HG03442 (cell line): ENCODE data around the gene CYP2C18.
"Not testable (repeated sequence)": the region's sequence is repeated elsewhere in the genome, so short reads cannot be mapped to it uniquely, and the experiment has no call there.

Experiments
- ATAC-seq: cut with Tn5 transposase; IDR thresholded peaks from one replicate; pipeline ENCODE4 v1.9.1; 2021; ENCODE audit warnings: mild to moderate bottlenecking, moderate library complexity; ENCODE audit not compliant: unreplicated experiment

Gene CYP2C18

DNA sequence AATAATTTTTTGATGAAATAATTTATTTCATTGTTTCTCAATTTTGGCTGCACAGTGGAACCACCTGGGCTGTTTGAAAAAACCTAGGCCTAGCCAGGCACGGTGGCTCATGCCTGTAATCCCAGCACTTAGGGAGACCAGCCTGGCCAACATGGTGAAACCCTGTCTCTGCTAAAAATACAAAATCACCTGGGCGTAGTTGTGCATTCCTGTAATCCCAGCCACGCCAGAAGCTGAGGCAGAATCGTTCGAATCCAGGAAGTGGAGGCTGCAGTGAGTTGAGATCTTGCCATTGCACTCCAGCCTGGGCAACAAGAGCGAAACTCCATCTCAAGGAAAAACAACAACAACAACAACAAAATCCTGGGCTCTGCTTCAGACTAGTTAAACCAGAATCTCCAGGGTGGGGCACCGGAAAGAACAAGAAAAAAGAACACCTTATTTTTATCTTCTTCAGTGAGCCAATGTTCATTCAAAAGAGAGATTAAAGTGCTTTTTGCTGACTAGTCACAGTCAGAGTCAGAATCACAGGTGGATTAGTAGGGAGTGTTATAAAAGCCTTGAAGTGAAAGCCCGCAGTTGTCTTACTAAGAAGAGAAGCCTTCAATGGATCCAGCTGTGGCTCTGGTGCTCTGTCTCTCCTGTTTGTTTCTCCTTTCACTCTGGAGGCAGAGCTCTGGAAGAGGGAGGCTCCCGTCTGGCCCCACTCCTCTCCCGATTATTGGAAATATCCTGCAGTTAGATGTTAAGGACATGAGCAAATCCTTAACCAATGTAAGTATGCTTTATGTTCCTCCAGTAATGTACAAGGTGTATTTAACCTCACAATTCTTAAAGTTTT is at the start of gene CYP2C18:
CYP2C18 (plus strand) TSS at position 516 of the 841 bp plus-strand sequence; CDS start at position 607, 91 bp downstream.
- ATAC-seq: no peak

DNA sequence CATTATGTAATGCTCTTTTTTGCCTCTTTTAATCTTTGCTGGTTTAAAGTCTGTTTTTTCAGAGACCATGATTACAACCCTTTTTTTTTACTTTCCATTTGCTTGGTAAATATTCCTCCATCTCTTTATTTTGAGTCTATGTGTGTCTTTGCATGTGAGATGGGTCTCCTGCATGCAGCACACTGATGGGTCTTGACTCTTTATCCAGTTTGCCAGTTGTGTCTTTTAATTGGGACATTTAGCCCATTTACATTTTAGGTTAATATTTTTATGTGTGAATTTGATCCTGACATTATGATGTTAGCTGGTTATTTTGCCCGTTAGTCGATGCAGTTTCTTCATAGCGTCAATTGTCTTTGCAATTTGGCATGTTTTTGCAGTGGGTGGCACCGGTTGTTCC is 45.4 kb upstream of the CYP2C18 start:
- ATAC-seq: not testable (repeated sequence)

DNA sequence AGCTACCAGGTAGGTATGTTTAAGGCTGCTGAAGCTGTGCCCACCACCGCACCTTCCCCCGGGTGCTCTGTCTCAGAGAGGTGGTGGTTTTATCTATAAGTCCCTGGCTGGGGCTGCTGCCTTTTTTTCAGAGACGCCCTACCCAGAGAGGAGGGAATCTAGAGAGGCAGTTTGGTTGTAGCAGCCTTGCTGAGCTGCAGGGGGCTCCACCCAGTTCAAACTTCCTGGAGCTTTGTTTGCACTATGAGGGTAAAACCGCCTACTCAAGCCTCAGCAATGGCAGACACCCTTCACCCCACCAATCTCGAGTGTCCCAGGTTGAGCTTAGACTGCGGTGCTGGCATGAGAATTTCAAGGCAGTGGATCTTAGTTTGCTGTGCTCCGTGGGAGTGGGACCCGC is 43.6 kb upstream of the CYP2C18 start:
- no peak for ATAC-seq

DNA sequence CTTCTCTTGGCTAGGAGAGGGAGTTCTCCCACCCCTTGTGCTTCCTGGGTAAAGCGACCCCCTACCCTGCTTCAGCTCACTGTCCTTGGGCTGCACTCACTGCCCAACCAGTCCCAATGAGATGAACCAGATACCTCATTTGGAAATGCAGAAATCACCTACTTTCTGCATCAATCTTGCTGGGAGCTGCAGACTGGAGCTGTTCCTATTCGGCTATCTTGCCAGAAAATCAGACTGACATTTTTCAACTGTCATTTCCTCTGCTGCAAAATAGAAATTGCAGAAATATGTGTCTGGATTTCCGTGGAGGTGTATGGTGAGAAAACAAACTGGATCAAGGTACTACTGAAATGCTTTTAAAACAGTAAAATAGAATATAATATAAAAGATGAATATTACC is 43.0 kb upstream of the CYP2C18 start:
- ATAC-seq: no peak

- no peak for ATAC-seq
These were observed 42.0 kb upstream of the CYP2C18 start for GRCh38 chr10:94641480-94641879.

GRCh38 chr10:94644352-94644751 is 39.2 kb upstream of the CYP2C18 start:
- ATAC-seq: no peak

- no peak for ATAC-seq
These were observed 38.2 kb upstream of the CYP2C18 start for GRCh38 chr10:94645285-94645684.

DNA sequence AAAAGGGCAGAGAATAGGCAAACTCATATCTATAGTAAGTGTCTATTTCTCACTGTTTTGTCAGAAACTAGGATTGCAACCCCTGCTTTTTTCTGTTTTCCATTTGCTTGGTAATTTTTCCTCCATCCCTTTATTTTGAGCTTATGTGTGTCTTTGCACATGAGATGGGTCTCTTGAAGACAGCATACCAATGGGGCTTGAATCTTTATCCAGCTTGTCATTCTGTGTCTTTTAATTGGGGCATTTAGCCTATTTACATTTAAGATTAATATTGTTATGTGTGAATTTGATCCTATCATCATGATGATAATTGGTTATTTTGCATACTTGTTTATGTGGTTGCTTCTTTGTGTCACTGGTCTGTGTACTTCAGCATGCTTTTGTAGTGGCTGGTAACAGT is 28.3 kb upstream of the CYP2C18 start:
- ATAC-seq: not testable (repeated sequence)

- not testable (repeated sequence) for ATAC-seq
These were observed 20.5 kb upstream of the CYP2C18 start for GRCh38 chr10:94663061-94663460.

- ATAC-seq: no peak
These were observed 17.0 kb upstream of the CYP2C18 start for GRCh38 chr10:94666391-94667102.

GRCh38 chr10:94673614-94674321 is 9.8 kb upstream of the CYP2C18 start:
- ATAC-seq: no peak

DNA sequence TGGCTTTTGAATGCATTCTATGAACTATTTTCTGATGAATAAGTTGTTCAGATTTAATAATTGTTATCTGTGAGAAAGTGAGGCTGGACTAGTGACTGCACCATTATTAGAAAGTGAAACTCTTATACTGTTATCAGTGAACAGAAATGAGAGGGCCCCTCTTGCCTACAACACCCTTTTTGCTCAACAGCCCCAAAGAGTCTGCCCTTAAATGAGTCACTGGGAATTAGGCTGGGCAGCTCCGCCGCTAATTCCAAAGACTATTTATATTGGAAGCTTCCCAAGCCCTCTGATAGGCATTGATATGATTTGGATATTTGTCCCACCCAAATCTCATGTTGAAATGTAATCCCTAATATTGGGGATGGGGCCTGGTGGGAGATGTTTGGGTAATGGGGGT is 7.0 kb upstream of the CYP2C18 start:
- ATAC-seq: no peak

DNA sequence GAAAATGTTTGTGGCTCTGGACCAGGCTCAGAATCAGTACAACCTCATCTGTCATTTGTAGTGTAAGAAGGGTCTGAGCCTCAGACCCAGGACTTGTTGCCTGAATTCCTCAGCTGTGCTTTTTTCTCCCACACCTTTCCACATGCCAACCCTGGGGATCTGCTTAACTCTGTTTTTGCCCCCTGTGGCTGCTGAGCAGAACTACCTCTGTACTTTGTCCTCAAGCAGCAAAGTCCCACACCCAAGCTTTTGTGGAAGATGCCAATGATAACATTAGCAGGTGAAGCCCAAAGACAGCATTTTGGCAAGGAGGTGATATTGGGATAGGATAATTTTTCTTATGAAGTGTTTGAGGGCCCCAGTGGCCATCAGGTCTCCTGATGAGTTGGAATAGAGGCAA is 5.8 kb upstream of the CYP2C18 start:
- no peak for ATAC-seq

- no peak for ATAC-seq
These were observed 5.1 kb upstream of the CYP2C18 start for GRCh38 chr10:94678475-94678874.

GRCh38 chr10:94680544-94680943 is 3.0 kb upstream of the CYP2C18 start:
- ATAC-seq: no peak

- ATAC-seq: not testable (repeated sequence)
These were observed 893 bp upstream of the CYP2C18 start for GRCh38 chr10:94682636-94683035.

- ATAC-seq: no peak
These were observed 4.2 kb downstream of the CYP2C18 start for GRCh38 chr10:94687625-94688248.

GRCh38 chr10:94706089-94706488 is 22.6 kb downstream of the CYP2C18 start:
- ATAC-seq: no peak

DNA sequence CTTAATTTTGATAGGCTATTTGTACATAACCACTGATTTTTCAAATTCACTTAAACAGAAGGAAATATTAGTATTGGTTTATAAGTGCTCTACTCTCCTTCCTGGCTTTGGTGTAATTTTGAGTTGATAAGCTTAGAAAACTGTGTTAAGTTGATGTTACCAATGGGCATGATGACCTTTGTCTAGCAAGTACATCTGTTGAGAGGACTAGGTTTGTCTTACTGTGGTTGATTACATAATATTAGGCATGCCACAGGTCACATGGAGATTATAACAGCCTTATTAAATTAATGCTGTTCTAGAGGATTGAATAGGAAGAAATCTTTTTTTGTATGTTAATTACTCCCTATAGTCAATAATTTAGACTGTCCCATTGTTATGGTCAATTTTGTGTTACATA is 27.0 kb downstream of the CYP2C18 start:
- no peak for ATAC-seq

GRCh38 chr10:94725871-94726270 is 42.3 kb downstream of the CYP2C18 start:
- ATAC-seq: no peak

GRCh38 chr10:94735197-94735596 is 51.7 kb downstream of the CYP2C18 start:
- no peak for ATAC-seq
